ENCODE data around the gene HS3ST4.

DNA sequence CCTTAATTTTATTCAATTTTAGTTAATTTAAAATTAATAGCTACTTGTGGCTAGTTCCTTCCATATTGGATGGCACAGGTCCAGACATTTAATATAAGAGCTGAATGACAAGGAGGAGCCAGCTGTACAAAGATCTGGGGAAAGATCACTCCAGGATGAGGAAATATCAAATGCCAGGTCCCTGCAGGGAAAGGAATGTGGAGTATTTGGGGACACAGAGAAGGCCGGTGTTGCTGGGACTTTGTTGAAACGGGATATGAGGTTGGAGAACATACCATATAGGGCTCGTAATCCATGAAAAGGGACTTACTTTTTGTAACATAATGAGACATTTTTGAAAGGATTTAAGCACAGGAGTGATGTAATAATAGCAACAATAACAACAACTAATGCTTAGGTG is 426.8 kb downstream of the HS3ST4 start:
- TF ChIP-seq CTCF (IDR thresholded peaks at IDR 0.05; ENCODE audit: borderline replicate concordance, extremely low read depth, low read length, poor library complexity, severe bottlenecking) (no peak), EZH2 (IDR thresholded peaks at IDR 0.05; ENCODE audit: borderline replicate concordance, low read depth, low read length, severe bottlenecking) (no peak)
